Upper lobe of left lung (tissue), 4 donors: ENCODE data around the gene P2RY6.

Experiments used
- POLR2AphosphoS5 ChIP-seq, 2 donors: sonication (generic); formaldehyde crosslinking; IDR thresholded peaks; one replicate each; pipeline ENCODE4 v1.5.1; 2017; ENCODE audit warnings: antibody characterized with exemption in 2 of 2
- TF ChIP-seq, protein P1 (sequence below), 6 experiments: fragments of 450-650 bp in 4 of 6; fragments of 200-600 bp in 2 of 6; sonication (generic) in 2 of 6; IDR thresholded peaks; one replicate each; pipeline ENCODE4 v1.5.1; 2016 to 2019; ENCODE audit warnings: antibody characterized with exemption in 6 of 6

- TF ChIP-seq, protein P1, sequence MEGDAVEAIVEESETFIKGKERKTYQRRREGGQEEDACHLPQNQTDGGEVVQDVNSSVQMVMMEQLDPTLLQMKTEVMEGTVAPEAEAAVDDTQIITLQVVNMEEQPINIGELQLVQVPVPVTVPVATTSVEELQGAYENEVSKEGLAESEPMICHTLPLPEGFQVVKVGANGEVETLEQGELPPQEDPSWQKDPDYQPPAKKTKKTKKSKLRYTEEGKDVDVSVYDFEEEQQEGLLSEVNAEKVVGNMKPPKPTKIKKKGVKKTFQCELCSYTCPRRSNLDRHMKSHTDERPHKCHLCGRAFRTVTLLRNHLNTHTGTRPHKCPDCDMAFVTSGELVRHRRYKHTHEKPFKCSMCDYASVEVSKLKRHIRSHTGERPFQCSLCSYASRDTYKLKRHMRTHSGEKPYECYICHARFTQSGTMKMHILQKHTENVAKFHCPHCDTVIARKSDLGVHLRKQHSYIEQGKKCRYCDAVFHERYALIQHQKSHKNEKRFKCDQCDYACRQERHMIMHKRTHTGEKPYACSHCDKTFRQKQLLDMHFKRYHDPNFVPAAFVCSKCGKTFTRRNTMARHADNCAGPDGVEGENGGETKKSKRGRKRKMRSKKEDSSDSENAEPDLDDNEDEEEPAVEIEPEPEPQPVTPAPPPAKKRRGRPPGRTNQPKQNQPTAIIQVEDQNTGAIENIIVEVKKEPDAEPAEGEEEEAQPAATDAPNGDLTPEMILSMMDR (IDR thresholded peaks at IDR 0.05): no peak
- no peak for TF ChIP-seq POLR2AphosphoS5 (IDR thresholded peaks at IDR 0.05)
These were observed 4.9 kb upstream of the P2RY6 start for GRCh38 chr11:73267122-73267846.
